NCI-H82 (cell line): Measurements from ENCODE around the gene SNX18.
"Not testable (repeated sequence)": the region's sequence is repeated elsewhere in the genome, so short reads cannot be mapped to it uniquely, and the experiment has no call there.

Experiments
- DNase-seq: peaks from one replicate; lab custom pipeline; 2025; lab: John Stamatoyannopoulos, UW

SNX18 gene, protein sequence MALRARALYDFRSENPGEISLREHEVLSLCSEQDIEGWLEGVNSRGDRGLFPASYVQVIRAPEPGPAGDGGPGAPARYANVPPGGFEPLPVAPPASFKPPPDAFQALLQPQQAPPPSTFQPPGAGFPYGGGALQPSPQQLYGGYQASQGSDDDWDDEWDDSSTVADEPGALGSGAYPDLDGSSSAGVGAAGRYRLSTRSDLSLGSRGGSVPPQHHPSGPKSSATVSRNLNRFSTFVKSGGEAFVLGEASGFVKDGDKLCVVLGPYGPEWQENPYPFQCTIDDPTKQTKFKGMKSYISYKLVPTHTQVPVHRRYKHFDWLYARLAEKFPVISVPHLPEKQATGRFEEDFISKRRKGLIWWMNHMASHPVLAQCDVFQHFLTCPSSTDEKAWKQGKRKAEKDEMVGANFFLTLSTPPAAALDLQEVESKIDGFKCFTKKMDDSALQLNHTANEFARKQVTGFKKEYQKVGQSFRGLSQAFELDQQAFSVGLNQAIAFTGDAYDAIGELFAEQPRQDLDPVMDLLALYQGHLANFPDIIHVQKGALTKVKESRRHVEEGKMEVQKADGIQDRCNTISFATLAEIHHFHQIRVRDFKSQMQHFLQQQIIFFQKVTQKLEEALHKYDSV

DNA sequence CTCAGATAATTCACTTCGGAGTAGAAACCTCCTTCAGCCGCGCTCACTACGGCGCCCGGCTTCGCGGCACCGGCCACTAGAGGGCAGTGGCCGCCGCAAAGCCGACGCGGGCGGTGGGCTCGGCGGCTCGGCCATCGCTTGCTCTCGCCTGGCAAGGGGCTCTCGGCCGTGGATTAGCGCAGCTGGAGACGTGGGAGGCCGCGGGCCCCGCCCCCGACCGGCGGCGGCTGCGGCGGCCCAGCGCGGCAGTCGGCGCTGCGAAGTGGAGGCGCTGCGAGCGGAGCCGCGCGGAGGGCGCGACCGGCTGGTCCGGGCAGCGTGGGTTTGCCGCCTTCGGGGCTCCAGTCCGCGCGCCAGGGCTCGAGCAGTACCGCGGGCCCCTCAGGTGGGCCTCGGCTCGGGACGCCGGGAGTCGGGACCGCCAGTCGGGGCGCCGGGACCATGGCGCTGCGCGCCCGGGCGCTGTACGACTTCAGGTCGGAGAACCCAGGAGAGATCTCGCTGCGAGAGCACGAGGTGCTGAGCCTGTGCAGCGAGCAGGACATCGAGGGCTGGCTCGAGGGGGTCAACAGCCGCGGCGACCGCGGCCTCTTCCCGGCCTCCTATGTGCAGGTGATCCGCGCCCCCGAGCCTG lies at the start of gene SNX18:
Gene SNX18, plus strand, starts transcription at position 248 of the 634 bp plus-strand sequence. Its CDS starts 194 bp downstream, at position 442.
- peak; percentile 92 for DNase-seq

DNA sequence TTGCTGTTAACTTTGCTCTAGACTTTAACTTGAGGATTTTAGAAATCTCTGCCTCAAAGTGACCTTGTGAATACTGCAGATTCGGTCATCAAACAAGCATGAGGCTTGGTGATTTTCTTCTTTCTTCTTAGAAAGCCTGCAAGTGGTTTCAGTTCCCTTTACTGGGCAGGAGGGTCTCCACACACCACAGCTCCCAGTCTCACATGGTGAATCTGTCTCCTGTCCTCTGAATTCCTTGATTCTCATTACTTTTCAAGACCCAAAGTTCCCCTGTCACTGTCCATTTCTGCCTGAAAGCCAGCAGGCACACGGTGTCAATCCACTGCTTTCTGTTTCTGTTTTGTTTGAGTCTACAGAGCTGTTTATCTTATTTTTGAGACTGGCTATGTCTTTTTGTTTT lies 47.9 kb upstream of the SNX18 start:
- DNase-seq = no peak

DNA sequence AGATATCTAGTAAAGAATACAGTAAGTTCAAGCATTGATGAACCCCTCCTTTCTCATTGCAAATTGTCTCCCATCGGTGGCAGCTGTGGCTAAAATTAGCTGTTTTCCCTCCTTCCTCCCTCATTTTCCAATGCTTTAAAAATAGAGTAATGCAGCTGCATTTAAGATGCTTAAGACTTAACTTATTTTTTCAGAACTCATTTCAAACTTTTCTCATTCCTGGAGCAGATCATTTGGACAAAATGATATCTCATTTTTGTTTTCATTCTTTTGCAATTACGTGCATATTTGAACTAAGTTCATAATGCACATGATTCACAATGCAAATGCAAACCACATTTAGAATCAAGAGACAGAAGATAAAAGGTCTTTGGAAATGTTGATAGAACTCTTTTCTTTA lies 47.4 kb upstream of the SNX18 start:
- DNase-seq = no peak

DNA sequence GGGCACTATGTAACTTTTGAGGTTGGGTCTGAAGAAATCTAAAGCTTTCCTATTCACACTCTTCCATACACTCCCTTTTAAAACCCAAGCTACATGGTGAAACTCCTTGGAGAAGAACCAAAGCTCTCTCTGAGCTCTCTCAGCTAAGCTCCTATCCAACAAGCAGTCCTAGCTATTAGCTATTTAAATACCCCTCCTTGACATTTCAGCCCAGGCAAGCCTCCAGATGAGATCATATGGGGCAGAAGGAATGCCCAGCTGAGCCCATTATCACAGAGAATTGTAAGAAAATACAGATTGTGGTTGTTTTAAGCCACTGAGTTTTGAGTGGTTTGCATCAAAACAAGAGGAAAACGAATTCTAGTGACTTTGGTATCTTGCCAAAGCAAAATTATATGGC lies 46.9 kb upstream of the SNX18 start:
- no peak for DNase-seq

DNA sequence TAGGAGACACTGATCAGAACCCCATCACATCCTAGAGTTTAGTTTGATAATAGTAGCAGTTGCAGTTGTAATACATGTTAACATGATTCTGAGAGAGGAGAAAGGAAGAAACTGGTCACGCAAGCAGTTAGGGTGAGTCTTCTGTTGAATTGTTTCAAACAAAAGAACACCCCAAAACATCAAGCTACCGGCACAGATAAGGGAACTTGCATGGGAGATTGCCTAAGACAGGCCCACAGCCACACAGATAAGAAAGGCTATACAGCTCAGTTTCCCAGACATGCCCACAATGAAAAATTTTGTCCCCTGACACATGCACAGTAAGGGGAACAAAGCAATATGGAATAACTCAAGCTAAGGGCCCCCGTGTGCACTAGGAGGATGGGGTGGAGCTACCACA lies 46.2 kb upstream of the SNX18 start:
- DNase-seq = no peak

DNA sequence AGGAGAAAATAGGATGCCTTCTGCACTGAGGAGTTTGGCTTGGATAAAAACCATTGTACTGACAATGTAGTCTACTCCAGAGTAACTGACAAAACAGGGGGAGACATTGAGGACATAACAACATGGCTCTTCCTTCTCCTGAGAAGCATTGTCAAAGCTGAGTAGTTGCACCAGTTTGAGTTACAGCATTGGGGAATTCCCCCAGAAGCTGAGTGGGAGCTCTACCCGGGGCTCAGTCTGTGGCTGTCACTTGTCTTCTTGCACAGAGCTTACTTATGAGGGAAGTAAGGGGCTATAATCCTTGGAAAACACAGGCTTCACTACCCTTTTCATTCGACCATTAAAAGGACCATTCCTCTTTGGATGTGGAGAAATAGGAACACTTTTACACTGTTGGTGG lies 40.9 kb upstream of the SNX18 start:
- DNase-seq = no peak

DNA sequence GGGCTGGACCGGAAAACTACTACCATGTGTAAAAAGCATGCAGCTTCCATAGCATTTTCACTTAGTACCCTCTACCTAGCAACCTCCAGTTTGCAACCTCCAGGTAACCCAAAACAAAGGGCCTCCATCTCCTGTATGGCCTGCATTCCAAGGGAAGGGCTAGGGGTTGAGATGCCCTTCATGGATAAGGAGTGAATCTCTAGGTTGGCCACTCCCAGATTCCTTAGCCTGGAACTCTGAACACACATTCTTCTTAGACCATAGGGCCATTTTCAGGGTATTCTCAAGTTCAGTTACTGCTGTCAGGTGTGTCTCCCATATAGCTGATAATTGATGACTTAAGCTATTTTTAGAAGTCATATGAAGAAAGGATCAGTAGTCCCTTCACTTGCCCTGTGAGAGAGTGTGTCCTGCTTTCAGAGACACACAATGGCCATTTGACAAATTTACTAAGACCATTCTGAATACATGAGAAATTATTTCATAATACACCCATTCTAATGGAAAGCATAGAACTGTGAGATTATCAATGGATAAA lies 39.5 kb upstream of the SNX18 start:
- no peak for DNase-seq

DNA sequence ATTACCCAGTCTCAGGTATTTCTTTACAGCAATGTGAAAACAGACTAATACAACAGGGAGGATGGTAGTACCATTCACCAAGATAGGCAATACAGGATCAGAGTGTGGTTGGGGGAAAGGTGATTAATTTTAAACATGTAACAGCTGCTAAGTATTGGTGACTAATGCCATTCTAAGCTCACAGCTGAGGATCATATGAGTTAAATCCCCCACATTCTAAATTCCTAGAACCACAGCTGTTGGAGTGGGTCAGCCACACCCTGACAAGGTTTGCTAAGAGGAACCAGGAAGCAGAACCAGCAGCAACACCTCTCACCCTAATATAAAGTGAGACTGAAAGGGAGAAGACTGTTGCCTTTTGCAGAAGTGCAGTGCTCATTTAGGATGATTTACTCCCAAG lies 37.3 kb upstream of the SNX18 start:
- peak; percentile 60 for DNase-seq

DNA sequence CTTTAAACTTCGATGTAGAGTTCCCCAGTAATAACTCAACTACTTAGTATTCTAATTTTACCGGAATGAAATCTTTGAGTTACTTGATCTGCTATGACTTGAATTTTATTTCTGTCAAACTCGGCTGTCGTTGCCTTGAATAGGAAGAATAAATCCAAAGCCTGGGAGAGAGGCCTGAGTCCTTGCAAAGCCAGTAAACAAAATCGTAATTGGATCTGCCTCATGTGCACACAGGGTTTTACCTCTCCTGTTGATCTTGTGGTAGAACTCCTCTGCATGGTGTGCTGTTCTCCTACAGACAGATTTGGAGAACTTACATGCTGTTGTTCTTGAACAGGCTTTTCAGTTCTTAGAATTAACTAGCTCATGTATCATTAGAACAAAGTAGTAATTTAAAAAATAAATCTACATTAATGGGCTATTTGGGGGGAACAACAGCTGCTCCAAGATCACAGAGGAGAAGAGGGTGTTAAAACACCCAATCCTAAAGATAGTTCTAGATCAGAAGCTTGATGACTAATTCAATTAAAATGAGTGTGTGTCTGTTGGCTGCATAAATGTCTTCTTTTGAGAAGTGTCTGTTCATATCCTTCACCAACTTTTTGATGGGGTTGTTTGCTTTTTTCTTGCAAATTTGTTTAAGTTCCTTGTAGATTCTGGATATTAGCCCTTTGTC lies 33.2 kb upstream of the SNX18 start:
- DNase-seq = peak; percentile 83

DNA sequence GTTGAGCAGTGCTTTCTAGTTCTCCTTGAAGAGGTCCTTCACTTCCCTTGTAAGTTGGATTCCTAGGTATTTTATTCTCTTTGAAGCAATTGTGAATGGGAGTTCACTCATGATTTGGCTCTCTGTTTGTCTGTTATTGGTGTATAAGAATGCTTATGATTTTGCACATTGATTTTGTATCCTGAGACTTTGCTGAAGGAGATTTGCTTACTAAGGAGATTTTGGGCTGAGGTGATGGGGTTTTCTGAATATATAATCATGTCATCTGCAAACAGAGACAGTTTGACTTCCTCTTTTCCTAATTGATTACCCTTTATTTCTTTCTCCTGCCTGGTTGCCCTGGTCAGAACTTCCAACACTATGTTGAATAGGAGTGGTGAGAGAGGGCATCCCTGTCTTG lies 31.9 kb upstream of the SNX18 start:
- DNase-seq = not testable (repeated sequence)

DNA sequence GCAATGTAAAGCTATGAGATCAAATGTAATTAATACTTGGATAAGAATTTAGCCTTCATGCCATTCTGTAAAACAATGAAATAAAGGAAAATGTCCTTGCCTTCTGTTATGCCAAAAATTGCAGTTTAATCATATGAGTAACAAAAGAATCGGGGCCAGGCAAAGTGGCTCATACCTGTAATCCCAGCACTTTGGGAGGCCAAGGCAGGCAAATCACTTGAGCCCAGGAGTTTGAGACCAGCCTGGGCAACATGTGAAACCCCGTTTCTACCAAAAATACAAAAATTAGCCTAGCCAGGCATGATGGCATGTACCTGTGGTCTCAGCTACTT lies 27.9 kb upstream of the SNX18 start:
- DNase-seq = not testable (repeated sequence)

DNA sequence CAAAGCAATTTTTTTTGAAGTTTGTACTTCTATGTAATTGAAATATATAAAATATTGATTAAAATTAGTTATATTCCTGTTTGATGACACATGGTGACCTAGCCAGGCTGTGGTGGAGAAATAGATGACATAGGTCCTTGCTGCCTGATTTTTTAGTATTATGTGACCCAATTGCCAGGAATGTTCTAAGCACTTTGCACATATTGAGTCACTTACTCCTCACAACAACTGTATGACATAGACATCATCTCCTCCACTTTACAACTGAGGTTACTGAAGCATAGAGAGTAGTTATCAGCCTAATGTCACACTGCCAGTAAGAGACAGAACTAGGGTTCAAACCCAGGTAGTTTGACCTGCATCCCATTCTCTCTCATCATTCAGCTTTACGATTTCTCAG lies 26.2 kb upstream of the SNX18 start:
- no peak for DNase-seq

DNA sequence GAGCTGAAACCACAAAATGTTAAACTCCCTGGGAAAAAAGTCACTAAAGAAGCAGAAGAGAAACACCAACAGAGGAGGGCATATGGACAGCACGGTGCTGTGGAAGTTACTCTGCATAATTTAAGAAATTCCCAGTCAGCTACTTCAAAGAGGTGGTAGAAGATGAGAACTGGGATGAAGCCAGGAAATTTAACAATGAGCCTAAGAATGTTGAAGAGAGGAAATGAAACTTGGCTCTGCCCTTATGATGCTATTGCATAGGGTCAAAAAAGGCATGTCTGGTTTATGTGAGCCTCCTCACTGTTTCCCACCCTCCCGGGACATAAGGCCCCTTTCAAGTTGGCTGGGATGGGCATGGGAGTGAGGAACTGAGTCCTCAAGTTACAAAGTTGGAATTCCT lies 25.4 kb upstream of the SNX18 start:
- no peak for DNase-seq

DNA sequence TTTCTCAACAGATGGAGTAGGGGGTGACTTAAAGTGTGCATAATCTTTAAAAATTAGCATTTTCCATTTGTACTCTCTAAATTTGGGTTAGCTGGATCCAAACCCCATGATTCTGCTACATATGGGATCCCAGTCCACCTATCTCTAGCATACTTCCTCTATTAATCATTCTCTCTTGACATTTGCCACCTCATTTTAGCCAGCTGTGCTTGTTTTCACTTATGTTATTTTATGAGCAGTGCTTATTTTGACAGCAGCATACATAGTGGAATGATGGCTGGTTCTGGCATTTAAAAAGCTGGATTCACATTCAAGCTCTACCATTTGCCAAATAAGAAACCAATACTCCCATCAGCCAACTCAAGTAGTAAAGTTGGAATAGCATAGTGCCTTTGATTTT lies 22.5 kb upstream of the SNX18 start:
- DNase-seq = no peak

DNA sequence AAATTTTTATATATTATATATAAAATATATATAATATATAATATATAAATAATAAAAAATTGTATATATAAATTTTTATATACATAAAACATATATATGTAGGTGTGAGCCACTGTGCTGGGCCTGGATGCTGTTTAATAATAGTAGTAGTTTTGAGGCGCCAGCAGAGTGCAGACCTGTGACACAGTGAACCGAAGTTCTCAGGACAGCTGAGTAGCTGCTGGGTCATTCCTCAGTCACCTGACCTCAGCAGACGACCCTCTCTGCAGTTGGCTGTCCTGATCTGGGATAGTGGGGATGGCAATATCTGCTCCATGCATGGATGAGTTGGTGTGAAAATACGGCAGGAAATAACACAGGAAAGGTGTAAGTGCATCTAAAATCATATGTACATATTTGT lies 3.3 kb upstream of the SNX18 start:
- peak; percentile 5 for DNase-seq

DNA sequence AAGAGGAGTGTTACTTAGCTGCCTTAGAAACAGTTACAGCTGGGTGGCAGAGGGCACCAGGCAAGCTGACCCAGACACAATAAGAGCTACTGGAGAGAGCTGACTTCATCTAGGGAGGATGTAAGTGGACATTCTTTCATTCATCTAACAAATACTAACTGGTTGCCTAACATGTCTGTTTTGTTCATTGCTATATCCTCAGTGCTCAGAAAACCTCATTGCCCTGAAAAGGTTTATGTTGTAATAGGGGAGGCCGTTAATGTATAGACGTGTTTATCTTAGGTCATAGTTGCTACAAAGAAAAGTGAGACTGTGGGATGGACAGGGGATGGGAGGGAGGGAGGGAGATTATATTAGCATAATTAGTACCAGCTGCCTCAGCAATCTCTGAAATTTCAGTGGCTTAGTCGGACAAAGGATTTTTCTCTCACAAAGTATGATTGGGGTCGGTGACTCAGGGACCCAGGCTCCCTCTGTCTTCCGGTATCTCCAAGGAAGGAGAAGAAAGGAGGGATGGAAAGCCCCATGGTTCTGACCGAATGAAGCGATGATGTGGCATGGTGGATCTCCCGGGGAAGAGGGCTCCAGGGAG lies 2.6 kb upstream of the SNX18 start:
- DNase-seq = no peak

DNA sequence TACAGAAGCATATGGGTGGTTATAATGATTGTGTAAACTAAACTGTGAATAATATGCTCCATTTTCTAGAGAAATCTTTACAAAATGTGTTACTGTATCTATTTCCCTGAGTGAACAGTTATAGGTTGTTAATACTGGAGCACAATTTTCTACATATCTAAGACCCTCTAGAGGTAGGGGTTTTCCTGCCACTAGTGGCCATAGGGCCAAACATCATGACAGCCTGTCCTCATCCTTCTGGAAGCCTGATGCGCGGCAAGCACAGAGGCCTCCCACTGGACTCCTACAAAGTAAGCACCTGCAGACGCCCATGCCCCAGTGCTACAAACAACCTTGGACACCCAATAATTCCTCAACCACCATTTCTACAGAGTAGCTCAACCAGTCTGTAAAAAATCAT lies 1.9 kb upstream of the SNX18 start:
- no peak for DNase-seq

DNA sequence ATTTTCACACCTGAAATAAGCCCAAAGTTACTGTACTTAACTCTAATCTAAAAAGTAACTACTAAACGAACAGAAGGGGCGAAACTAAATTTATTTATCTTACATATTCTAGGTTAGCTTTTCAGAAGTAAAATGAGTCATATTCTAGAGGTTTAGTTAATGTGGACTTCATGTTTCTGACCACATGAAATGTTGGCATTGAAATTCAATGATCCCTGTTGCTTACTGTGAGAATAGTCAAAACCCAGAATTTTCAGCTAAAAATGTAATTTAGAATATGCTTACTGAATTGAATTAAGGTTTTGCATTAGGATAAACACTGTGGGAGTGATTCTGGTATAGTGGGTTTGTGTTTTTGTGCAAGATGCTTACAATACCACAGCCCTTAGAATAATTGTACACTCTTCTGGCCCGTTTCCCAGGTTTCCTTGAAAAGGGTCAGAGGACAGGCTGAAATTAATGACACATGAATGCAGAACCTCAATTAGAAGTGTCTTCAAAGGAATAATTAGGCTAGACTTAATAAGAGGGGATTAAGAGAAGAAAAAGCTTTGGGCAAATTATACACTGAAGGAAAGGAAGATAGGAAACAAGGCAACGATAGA lies 1.4 kb upstream of the SNX18 start:
- no peak for DNase-seq

DNA sequence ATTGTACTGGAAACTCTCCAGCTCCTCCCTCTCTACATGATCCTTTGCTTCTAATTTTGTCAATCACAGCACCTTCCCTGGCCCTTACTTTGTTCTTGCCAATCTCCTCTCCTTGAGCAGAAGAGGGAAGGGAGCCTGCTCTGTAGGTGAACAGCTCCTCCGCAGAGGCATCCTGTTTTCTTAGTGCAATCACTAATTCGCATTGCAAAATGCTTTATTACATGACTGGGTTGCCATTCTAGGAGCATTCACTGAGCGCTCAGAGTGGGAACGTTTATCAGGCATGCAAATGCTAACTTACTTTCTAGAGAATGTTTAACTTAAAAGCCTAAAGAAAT lies 416 bp upstream of the SNX18 start:
- DNase-seq = peak; percentile 52

DNA sequence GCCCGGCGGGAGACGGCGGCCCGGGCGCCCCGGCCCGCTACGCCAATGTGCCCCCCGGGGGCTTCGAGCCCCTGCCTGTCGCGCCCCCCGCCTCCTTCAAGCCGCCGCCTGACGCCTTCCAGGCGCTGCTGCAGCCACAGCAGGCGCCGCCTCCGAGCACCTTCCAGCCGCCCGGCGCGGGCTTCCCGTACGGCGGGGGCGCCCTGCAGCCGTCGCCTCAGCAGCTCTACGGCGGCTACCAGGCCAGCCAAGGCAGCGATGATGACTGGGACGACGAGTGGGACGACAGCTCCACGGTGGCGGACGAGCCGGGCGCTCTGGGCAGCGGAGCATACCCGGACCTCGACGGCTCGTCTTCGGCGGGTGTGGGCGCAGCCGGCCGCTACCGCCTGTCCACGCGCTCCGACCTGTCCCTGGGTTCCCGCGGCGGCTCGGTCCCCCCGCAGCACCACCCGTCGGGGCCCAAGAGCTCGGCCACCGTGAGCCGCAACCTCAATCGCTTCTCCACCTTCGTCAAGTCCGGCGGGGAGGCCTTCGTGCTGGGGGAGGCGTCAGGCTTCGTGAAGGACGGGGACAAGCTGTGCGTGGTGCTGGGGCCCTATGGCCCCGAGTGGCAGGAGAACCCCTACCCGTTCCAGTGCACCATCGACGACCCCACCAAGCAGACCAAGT lies 723 bp downstream of the SNX18 start:
- peak; percentile 55 for DNase-seq

DNA sequence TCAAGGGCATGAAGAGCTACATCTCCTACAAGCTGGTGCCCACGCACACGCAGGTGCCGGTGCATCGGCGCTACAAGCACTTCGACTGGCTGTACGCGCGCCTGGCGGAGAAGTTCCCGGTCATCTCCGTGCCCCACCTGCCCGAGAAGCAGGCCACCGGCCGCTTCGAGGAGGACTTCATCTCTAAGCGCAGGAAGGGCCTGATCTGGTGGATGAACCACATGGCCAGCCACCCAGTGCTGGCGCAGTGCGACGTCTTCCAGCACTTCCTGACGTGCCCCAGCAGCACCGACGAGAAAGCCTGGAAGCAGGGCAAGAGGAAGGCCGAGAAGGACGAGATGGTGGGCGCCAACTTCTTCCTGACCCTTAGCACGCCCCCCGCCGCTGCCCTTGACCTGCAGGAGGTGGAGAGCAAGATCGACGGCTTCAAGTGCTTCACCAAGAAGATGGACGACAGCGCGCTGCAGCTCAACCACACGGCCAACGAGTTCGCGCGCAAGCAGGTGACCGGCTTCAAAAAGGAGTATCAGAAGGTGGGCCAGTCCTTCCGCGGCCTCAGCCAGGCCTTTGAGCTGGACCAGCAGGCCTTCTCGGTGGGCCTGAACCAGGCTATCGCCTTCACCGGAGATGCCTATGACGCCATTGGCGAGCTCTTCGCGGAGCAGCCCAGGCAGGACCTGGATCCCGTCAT lies 1.4 kb downstream of the SNX18 start:
- DNase-seq = no peak
